HG02759 (cell line): ENCODE results near the gene OR51Q1.

Experiments
- ATAC-seq: cut with Tn5 transposase; IDR thresholded peaks from one replicate; pipeline ENCODE4 v1.9.1; 2021; ENCODE audit warnings: mild to moderate bottlenecking, moderate library complexity; ENCODE audit not compliant: unreplicated experiment

OR51Q1 gene, protein sequence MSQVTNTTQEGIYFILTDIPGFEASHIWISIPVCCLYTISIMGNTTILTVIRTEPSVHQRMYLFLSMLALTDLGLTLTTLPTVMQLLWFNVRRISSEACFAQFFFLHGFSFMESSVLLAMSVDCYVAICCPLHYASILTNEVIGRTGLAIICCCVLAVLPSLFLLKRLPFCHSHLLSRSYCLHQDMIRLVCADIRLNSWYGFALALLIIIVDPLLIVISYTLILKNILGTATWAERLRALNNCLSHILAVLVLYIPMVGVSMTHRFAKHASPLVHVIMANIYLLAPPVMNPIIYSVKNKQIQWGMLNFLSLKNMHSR

GRCh38 chr11:5421811-5422210 lies at the start of gene OR51Q1:
TSS of gene OR51Q1 (plus strand) at chr11:5422111. CDS start at chr11:5422201, 90 bp downstream.
- ATAC-seq = no peak

GRCh38 chr11:5380740-5381342 lies 41.1 kb upstream of the OR51Q1 start:
- peak; percentile 90 for ATAC-seq

DNA sequence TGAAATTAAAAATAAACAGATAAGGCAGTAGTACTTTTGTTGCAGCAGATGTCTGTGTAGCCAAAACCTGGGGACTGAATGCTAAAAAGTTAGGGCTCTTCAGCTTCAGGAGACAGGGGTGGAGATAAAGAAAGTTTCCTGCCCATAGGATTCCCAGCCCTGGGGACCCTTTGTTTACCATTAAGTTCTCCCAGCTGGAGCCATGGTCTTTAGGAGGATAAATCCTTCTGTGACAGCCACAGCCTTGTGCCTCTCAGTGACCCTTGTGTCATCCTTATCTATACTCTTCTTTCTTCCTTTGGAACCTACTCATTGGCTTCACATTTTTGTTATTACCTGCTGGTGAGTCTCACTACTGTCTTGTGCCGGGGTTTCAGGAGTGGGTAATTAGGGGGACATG lies 38.3 kb upstream of the OR51Q1 start, which contains the start of gene OR51M1:
TSS of gene OR51M1 (plus strand) at position 237 of the 400 bp plus-strand sequence. CDS start 5,587 bp downstream, outside the sequence.
- no peak for ATAC-seq

- ATAC-seq = no peak
These were observed 37.6 kb upstream of the OR51Q1 start for GRCh38 chr11:5384335-5384734.

DNA sequence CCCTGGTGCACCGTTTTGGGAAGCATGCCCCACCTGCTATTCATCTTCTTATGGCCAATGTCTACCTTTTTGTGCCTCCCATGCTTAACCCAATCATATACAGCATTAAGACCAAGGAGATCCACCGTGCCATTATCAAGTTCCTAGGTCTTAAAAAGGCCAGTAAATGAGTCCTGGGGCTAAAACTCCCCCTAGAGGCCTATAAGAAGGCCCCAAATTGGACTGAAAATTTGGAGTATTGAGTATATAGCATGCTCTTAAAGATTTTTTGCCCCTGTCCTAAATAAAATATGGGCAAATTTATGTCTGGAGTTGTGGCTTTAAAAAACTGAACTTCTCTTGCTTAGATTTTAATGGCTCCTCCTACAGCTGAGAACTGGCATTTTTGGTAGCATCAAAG lies 31.7 kb upstream of the OR51Q1 start:
- ATAC-seq = no peak

- ATAC-seq = no peak
These were observed 27.8 kb upstream of the OR51Q1 start for GRCh38 chr11:5394091-5394490.

- ATAC-seq = no peak
These were observed 23.0 kb upstream of the OR51Q1 start for GRCh38 chr11:5398936-5399335.

GRCh38 chr11:5405173-5405572 lies 16.7 kb upstream of the OR51Q1 start:
- no peak for ATAC-seq

GRCh38 chr11:5420993-5421392 lies 918 bp upstream of the OR51Q1 start:
- ATAC-seq = no peak

- ATAC-seq = no peak
These were observed 1.2 kb downstream of the OR51Q1 start for GRCh38 chr11:5423131-5423530.

GRCh38 chr11:5441414-5441813 lies 19.5 kb downstream of the OR51Q1 start, which contains the start of gene OR51I1:
TSS of gene OR51I1 (minus strand) at chr11:5441514. CDS start at chr11:5441514, 0 bp downstream.
- no peak for ATAC-seq

GRCh38 chr11:5443835-5444393 lies 22.0 kb downstream of the OR51Q1 start:
- ATAC-seq = no peak

GRCh38 chr11:5449023-5449422 lies 27.1 kb downstream of the OR51Q1 start, which contains the start of gene OR51I2:
TSS of gene OR51I2 (plus strand) at chr11:5449323. CDS start at chr11:5453489, 4,166 bp downstream.
- no peak for ATAC-seq

DNA sequence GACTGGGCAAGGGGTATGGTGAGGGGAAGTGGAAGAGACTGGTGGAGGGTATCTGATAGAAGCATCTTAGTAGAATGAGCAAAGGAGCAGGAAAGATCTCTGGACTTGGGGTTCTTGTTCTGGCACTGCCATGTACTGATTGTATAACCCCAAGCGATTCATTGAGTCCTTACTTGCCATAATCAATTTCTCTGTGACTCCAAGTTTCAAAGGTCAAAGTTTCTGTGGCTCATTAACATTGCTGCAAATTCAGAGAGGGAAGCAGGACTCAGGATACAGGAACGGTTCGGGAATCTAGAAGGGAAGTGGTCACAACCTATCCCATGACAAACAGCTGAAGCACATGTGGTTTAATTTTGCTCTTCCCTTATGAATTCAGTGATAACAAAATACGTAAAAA lies 27.5 kb downstream of the OR51Q1 start:
- no peak for ATAC-seq

DNA sequence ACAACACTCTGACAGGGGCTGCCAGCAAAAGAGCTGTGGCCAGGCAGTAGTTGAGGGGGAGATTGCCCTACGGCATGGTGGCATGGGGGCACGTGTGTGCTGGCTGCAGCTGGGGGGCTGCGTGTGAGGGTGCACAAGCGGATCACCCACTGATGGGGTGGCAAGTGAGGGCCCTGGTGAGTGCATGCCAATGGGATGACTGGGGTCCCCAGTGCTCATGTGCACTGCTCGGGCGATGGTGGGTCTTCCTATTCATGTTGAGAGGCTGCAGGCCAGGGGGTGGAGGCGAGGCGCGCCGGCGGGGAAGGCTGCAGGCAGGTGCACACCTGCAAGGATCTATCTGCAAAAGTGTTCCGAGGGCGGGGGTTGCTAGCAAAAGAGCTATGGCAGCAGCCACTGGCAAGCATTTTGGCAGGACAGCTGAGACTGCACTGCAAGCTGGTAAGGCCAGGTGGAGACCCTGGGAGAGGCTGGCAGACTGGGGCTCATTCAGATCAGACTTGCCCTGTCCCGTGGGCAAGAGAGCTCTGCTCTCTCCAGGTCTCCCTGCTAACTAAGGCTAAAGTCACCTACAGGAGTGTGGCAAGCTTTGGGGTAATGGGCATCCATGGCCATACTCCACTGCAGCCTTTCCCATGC lies 39.2 kb downstream of the OR51Q1 start:
- ATAC-seq = no peak

DNA sequence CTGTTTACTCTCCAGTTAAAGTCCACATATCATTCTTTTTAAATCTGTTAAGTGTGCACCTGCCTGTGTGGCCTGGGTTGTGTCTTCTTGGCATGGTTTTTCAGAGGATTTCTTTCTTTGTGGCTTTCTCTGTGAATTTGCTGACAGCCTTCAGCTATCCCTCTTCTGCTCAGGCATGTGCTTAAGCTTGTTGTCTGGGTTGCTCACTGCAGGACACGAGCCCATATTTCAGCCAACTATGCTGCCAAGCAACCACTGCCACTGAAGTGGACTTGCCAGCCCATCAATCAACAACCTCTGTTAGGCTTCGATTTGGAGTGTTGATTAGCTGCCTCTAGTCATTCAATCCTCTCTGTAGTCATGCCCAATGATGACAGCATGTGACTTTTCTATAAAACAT lies 45.6 kb downstream of the OR51Q1 start:
- no peak for ATAC-seq
